UCSD-AML1 (cell line): ENCODE measurements around the gene PEF1.

Experiments
- DNase-seq: peaks from one replicate; lab custom pipeline; 2025; ENCODE audit not compliant: unreplicated experiment; lab: John Stamatoyannopoulos, UW

PEF1 gene

DNA sequence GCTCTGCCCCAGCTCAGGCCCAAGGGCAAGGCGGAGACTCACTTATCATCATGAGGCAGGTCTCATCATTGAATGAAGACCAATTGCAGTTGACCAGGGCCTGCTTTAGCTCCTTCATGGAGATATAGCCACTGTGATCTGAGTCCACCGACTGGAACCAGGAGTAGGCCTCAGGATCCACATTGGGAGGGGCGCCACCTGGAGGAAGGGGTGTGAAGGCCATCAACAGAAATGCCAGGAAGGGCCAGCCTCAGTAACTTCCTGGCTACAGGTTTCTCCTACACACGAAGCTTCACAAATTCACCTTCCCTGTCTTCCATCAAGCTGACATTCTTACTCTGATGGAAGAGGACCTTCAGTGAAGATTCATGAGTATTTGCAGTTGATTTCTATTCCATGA lies 11.6 kb downstream of the PEF1 start:
- peak; percentile 60 for DNase-seq

DNA sequence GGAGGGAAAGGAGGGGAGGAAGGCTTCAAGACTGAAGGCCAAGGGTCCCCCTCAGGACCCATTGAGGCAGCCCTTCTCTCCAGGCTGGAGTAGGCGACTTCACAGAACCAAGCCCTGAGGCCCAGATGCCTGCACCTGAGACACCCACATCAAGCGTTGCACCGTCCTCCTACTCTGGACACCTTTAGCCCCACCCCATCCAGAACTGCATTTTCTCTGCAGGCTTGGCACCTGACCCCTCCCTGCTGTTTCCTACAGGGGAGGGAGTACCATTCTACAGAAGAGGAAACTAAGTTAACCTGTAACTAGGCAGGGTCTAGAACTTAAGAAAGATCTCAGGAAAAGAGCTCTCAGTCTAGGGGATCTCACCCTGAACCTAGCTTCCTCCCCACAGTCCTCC lies 12.0 kb downstream of the PEF1 start:
- DNase-seq = no peak

DNA sequence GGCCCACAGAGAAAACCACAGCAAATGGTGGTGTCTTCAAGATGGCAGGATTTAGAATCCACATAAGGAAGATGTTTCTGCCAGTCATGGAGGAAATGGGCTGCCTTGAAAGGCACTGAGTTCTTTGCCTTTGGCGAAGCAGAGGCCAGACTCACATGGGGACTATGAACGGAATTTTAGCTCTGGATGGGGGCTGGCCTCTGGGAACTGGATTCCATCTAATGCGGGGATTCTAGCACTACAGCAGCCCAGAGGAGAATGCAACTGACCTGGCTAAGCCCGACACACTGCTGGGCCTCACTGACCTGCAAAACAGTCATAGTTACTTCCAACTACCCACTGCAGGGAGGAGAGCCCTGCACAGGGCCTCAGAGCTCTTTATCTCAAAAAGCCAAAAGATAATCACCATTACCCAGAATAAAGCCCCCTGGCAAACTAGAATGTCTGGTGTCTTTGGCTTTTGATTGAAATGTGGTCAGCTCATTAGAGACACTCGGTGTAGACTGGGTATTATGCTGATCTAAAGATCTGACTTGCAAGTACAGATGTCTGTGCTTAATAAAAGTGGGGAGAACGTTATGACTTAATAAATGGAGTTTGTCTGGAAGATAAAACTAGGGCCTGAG lies 15.6 kb downstream of the PEF1 start:
- no peak for DNase-seq

DNA sequence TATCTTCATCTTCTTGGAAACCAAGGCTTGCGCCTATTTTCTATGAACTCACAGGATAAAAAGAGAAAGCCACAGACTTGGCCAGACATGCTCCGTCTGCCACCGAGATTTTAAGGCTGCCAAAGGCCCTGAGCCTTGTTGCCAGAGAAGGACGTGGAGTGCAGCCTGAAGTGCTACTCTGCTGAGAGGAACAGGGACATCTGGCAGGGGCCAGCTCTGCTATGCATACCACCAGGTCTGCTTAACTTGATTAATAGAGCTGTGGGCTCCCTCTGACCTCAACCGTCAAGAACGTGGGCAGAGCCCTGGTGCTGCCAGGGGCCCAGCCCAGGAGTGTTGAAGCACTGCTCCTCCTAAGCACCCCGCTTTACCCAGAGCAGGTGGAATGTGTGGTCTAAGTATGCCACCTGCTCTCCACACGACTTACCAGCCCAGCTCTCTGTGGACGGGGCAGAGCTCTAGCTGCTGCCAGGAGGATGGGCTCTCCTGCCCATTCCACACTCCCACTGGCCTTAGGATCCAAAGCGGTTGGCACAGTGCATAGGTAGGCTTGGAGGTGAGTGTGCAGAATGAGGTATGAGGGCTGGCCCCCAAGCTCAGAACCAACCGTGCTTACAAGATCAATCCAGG lies 16.6 kb downstream of the PEF1 start:
- no peak for DNase-seq

DNA sequence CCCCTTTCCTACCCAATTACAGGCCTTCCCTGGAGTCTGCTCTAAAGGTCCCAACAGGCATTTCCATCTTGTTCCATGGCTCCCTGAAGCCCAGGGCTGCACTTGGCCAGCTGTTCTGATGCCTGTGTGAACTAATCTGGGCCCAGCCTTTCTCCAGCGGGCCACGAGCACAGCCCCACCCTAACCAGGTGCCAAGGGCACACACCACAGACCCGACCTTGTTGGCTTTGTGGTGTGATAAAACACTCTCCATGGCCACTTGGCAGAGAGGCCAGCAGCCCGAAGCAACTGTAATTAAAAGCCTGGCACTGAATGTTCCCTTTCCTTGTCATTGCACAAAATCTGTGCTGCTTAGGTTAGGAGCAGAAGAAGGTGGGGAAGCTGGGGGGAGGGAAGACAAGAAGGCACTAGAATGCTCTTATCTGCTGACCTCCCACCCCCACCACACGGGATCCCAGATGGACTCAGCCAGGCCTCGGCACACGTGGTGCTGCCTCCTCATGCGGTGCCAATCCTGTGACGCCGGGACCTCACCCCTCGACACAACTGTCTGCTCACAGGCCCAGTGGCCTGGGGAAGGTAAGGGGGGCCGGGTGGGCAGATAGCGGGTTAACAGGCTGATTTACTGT lies 17.3 kb downstream of the PEF1 start:
- DNase-seq = no peak

DNA sequence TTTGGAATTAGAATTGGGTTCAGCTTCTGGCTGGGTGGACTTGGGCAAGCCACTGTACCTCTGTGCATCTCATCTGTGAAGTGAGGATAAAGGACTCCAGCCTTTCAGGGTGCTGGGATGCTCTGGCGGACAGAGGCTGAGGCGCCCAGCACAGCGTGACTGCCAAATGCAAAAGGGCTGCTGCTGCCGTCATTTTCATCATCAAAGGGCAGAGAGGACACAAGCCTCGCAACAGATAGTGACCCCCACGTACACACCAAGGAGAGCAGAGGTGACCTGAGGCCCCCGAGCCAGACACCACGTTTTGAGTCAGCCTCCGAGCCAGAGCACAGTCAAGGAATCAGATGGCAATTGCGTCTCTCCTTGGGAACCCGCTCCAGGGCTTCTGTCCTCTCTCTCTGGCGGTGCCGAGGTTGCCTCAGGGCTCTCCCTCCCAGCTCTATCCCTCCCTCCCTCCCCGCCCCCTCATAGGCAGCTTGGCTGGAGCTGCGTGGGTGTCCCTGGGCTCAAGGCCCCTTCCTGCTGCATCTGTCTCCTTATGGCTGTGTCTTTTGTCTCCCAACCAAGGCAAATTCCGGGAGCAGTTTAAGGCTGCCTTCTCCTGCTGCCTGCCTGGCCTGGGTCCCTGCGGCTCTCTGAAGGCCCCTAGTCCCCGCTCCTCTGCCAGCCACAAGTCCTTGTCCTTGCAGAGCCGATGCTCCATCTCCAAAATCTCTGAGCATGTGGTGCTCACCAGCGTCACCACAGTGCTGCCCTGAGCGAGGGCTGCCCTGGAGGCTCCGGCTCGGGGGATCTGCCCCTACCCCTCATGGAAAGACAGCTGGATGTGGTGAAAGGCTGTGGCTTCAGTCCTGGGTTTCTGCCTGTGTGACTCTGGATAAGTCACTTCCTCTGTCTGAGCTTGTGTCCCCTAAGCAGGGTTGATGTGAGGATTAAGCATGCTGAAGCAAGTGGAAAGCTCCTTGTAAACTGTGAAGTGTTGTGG lies 18.2 kb downstream of the PEF1 start:
- peak; percentile 20 for DNase-seq

DNA sequence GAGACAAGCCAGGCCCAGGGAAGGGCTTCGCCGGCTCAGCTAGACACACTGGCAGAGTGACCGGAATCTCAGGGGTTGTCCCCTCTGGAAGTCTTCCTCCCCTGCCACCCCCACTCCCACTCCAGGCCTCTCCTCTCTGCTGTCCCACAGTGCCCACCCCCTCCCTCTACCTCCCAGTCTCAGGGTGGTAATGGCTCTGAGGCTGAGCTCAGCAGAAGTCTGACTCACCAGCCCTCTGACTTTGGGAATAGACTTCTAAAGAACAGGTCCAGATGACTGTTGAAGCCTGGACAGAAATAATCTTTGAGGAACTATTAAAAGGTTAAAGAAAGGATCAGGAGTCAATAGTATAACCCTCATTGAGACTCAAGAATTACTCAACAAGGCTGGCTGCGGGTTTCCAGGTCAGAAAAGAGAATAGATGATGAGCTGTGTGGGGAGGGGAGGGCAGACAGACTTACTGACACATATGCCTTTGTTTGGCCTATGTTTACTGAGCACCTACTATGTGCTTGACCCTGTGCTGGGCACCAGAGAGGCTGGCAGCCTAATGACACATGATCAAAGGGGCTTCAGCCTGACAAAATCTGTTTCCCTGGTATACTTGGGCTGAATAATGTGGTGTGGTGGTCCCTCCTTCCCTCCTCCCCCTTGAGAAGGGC lies 19.0 kb downstream of the PEF1 start:
- no peak for DNase-seq

DNA sequence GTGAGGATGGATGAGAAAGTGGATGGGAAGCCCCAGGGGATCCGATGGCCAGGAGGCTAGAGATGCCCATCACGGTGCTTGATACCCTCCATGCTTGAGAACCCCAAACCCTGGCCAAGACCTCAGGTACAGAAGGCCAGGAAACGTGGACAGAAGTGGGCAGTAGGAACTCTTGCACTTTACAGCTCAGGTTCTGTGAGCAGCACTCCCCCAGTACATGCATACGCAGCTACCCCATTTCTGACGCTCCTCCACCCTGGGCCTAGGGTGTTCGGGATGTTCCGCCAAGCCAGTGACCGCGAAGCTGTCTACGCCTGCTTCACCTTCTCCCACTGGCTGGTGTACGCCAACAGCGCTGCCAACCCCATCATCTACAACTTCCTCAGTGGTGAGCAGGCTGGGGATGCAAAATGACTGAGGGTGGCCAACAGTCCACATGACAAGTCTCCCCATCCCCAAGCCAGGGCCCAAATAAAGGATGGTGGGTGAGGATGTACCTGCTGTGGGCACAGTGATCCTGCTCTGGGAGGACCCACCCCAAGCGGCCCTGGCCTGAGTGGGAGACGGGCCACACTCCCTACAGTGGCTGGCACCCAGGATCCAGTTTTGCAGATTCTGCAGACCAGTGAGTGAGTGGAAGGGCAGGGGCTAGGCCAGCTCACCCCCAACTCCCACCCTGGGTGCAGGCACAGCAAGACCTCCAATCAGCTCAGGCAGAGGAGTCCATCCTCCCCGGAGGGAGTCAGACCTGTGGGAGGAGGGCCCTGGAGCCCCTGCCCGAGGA lies 19.8 kb downstream of the PEF1 start:
- DNase-seq = no peak

DNA sequence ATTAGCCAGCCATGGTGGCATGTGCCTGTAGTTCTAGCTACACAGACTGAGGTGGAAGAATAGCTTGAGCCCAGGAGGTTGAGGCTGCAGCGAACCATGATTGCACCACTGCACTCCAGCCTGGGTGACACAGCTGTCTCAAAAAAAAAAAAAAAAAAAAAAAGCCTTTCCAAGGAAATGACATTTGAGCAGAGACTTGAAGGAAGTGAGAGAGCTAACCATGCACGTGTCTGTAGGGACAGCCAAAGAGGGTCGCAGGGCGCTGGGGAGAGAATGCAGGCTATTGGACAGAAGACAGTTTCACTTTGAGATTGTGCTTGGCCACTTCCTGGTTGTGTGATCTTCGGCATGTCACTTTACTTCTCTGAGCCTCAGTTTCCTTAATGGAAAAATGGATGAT lies 20.4 kb downstream of the PEF1 start:
- DNase-seq = no peak

DNA sequence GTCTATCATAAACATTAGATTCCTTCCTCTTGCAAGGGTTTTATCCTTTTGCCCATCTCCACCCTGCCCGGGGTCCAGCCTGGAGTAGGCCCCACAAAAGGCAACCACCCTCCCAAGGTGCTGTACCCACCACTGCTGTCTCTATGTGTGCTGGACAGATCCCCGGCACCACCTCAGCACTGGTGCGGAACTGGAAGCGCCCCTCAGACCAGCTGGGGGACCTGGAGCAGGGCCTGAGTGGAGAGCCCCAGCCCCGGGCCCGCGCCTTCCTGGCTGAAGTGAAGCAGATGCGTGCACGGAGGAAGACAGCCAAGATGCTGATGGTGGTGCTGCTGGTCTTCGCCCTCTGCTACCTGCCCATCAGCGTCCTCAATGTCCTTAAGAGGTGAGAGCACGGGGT lies 21.3 kb downstream of the PEF1 start:
- no peak for DNase-seq

DNA sequence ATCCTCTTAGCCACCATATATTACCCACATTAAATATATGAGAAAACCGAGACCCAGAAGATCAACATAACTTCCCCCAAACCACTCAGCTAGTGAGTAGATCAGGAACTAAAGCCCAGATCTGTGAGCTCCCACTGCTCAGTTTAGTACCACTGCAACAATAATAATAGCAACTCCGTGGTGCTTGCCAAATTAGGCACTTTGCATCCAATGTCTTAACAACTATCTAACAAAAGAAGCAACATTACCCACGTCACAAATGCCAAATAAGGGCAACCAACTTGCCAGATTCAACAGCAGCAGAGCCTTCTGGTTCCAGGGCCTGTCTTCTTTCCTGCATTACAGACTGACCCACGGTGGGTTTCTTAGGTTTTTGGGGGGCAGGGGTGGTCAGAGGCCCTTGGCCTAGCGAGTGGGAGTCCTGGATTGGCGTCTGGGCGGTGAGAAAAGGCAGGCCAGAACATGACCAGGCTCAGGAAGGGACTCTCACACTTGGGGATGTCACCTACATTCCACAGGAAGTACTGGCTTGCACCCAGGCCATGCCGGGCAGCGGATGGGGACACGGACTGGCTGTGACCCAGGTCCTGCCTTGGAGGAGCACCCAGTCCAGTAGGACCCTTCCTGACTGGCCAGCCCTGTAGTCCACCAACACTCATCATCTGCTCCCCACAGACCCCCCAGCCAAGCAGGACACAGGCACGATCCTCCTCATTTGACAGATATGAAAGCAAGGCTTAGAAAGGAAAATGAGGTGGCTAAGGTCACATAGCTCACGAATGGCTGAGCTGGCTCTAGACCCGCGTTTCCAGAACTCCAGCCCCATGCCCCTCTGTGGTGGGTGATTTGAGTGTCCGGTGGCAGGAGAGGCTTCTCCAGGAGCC lies 22.6 kb downstream of the PEF1 start:
- no peak for DNase-seq

DNA sequence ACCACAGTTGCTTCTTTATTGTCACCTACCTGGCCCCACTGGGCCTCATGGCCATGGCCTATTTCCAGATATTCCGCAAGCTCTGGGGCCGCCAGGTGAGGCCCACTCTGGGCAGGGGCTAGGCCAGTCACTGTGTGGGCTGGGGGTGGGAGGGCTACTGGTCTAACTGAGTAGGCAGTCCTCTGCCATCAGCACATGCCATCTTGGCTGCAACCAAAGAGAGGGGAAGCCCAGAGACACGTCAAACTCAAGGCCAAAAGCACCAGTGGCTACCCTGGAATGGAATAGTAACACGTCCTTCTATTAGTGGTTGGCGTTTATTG lies 23.2 kb downstream of the PEF1 start:
- DNase-seq = no peak

DNA sequence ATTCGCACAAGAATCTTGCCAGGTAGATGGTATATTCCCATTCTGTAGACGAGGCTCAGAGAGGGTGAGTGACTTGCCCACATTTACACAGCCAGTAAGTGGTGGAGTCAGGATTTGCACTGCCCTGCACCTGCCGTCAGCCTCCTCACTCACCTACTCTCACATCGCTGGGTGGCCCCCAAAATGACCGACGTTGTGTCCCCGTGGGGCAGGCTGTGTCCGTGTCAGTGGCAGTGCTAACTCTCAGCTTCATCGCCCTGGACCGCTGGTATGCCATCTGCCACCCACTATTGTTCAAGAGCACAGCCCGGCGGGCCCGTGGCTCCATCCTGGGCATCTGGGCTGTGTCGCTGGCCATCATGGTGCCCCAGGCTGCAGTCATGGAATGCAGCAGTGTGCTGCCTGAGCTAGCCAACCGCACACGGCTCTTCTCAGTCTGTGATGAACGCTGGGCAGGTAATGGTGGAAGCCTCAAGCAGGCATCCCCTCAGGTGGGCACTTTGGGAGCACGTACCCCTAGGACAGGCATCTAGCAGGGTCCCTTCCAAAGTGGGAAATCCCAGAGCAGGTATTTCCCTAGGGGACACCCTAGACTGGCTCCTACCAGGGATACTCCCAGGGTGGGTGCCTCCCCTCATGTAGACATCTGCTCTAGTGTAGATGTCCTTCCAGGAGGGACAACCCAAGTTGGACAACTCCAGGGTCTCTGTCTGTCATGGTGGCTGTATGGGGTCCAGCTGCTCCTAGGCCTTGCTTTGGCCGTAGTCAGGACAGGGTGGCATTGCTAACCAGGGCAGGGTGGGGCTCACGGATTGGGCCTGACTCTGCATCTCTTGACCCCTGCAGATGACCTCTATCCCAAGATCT lies 23.8 kb downstream of the PEF1 start:
- DNase-seq = no peak

DNA sequence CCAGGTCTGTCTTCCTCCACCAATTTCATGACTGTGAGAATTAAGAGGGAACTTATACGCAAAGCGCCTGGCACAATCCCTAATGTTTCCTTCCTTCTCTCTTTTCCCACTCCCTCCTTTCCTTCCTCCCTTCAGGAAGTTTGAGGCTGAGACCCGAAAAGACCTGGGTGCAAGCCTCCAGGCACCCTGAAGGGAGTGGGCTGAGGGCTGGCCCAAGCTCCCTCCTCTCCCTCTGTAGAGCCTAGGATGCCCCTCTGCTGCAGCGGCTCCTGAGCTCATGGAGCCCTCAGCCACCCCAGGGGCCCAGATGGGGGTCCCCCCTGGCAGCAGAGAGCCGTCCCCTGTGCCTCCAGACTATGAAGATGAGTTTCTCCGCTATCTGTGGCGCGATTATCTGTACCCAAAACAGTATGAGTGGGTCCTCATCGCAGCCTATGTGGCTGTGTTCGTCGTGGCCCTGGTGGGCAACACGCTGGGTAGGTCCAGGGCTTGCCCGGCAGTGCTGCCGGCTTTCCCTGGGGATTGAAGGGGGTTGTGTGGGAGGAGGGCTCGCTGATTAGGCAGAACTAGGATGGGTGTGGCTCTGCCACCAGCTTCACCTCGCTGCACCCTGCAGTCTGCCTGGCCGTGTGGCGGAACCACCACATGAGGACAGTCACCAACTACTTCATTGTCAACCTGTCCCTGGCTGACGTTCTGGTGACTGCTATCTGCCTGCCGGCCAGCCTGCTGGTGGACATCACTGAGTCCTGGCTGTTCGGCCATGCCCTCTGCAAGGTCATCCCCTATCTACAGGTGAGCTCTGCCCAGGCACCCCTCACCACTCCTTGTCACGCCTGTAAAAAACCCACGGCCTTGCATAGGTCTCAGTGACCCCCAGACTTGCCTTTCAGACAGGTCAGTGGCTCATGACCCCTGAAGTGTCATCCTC lies 25.5 kb downstream of the PEF1 start:
- DNase-seq = no peak

DNA sequence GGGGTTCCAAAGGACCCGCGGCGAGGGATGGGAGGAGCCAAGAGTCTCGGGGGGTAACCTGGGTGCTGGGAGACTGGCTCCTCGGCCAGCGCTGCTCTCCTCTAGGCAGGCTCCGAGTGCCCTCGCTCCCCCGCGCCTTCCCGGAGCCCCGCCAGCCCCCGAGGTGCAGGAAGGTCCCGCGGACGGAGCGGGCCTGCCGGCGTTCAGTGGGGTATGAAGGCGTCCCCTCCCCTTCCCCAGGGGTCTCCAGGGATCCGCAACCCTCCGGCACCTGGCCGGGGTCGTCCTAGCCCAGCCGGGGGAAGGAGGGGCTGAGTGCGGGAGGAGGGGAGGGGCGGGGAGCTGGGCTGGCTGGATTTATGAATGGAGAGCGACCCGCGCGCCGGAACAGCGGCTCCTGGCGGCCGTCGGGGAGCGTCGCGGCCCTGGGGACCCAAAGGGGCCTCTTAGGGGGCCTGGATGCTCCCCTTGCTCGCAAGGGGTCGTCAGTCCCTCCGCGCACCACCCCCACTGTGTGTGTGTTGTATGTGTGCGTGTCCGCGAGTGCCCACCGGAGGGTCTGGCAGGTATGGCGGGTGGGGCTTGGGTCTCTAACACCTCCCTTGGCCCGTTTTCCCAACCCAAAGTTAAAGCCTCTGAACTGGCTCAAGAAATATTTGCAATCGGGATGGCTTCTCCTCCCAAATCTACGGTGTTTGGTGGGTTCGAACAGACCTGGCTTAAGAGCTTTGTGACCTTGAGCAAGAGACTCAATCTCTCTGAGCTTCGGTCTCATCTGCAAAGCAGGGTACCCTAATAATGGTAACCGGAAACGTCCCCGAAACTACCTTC lies 26.5 kb downstream of the PEF1 start:
- DNase-seq = peak; percentile 28

DNA sequence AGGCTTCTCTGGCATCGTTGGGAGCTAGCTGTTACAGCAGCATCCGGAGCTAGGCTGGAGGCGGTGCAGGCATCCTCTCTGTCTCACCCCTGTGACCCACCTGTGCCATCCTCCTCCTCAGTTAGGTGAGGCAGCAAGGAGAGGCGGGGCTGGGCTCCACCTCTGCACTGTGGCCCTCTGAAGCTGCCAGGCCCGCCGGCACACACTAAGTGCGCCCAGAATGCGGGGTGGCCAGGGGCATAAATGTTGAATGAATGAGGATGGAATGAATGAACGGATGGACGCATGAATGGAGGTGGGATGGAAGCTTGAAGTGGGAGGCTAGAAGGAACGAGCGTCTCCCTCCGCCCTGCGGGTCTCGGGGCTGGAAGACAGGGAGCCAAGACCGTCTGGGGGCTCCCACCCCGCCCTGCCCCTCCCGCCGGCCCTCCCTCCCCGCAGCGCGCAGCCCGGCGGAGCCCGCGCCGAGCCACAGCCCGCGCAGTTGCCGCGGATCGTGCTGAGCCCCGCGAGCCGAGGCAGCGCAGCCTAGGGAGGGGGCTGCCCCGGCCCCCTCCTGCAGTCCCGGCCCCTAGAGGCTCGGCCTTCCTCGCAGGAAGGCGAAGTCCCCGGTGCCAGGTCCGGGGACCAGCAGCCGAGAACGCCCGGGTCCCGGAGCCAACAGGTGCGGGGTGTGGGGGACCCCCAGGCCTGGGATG lies 27.3 kb downstream of the PEF1 start, which contains the start of gene HCRTR1:
Gene HCRTR1, plus strand, starts transcription at position 472 of the 698 bp plus-strand sequence. CDS start 1,504 bp downstream, outside the sequence.
- DNase-seq = no peak
